SK-N-SH treated with all-trans-retinoic acid at 6 μM for 48 hours (cell line): ENCODE measurements around the gene CCDC34.

Experiments
- ARNTL ChIP-seq: fragments of 450-650 bp; formaldehyde crosslinking; IDR thresholded peaks from 2 replicates; pipeline ENCODE4 v1.5.0; 2020; ENCODE audit warnings: low read depth, mild to moderate bottlenecking, moderate library complexity, borderline replicate concordance
- CREB5 ChIP-seq: fragments of 250-450 bp; sonication (Bioruptor Pico); IDR thresholded peaks from 2 replicates; pipeline ENCODE4 v1.5.1; 2020; ENCODE audit warnings: low read depth, mild to moderate bottlenecking, moderate library complexity
- CSDC2 ChIP-seq: fragments of 250-450 bp; sonication (Bioruptor Pico); IDR thresholded peaks from 2 replicates; pipeline ENCODE4 v1.5.0; 2020; ENCODE audit warnings: mild to moderate bottlenecking, moderate library complexity
- CSRNP3 ChIP-seq: fragments of 250-450 bp; sonication (Bioruptor Pico); IDR thresholded peaks from 2 replicates; pipeline ENCODE4 v1.5.1; 2021; ENCODE audit warnings: mild to moderate bottlenecking, moderate library complexity
- ISL1 ChIP-seq: fragments of 250-450 bp; sonication (Bioruptor Pico); IDR thresholded peaks from 2 replicates; pipeline ENCODE4 v2.1.2; 2022; ENCODE audit warnings: mild to moderate bottlenecking, moderate library complexity
- PATZ1 ChIP-seq: fragments of 250-450 bp; sonication (Bioruptor Pico); IDR thresholded peaks from 2 replicates; pipeline ENCODE4 v1.8.0; 2020; ENCODE audit warnings: mild to moderate bottlenecking, moderate library complexity, borderline replicate concordance
- POU6F1 ChIP-seq: fragments of 250-450 bp; sonication (Bioruptor Pico); IDR thresholded peaks from 2 replicates; pipeline ENCODE4 v1.8.0; 2021; ENCODE audit warnings: low read depth, mild to moderate bottlenecking, moderate library complexity, borderline replicate concordance
- TOX ChIP-seq: fragments of 250-450 bp; sonication (Bioruptor Pico); IDR thresholded peaks from 2 replicates; pipeline ENCODE4 v1.8.0; 2021; ENCODE audit warnings: mild to moderate bottlenecking, moderate library complexity, borderline replicate concordance
- TSHZ2 ChIP-seq: fragments of 250-450 bp; sonication (Bioruptor Pico); IDR thresholded peaks from 2 replicates; pipeline ENCODE4 v1.5.0; 2020; ENCODE audit warnings: mild to moderate bottlenecking, moderate library complexity
- ZFP3 ChIP-seq: fragments of 250-450 bp; sonication (Bioruptor Pico); IDR thresholded peaks from 2 replicates; pipeline ENCODE4 v1.5.0; 2020; ENCODE audit warnings: mild to moderate bottlenecking, moderate library complexity
- ZFP30 ChIP-seq: fragments of 450-650 bp; formaldehyde crosslinking; IDR thresholded peaks from 2 replicates; pipeline ENCODE4 v1.5.0; 2022; ENCODE audit warnings: mild to moderate bottlenecking, moderate library complexity

GRCh38 chr11:27353593-27354358, 9.2 kb downstream of the CCDC34 start:
- TF ChIP-seq POU6F1 (CRISPR knock-in tag) (no peak), ZFP3 (CRISPR knock-in tag) (no peak), ISL1 (peak; percentile 62), CSDC2 (no peak), CREB5 (no peak), PATZ1 (CRISPR knock-in tag) (no peak), ARNTL (CRISPR knock-in tag) (no peak), CSRNP3 (CRISPR knock-in tag) (no peak), TSHZ2 (CRISPR knock-in tag) (no peak), ZFP30 (CRISPR knock-in tag) (no peak), TOX (CRISPR knock-in tag) (no peak)
